Activated naive CD4-positive, alpha-beta T cell (primary cell): ENCODE data around the gene USP2.

Experiments used
- DNase-seq, 4 experiments: peaks; one replicate each; lab custom pipeline; 2025; lab: John Stamatoyannopoulos, UW

The USP2 gene, protein sequence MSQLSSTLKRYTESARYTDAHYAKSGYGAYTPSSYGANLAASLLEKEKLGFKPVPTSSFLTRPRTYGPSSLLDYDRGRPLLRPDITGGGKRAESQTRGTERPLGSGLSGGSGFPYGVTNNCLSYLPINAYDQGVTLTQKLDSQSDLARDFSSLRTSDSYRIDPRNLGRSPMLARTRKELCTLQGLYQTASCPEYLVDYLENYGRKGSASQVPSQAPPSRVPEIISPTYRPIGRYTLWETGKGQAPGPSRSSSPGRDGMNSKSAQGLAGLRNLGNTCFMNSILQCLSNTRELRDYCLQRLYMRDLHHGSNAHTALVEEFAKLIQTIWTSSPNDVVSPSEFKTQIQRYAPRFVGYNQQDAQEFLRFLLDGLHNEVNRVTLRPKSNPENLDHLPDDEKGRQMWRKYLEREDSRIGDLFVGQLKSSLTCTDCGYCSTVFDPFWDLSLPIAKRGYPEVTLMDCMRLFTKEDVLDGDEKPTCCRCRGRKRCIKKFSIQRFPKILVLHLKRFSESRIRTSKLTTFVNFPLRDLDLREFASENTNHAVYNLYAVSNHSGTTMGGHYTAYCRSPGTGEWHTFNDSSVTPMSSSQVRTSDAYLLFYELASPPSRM

GRCh38 chr11:119381181-119381988, at the start of gene USP2:
USP2 (minus strand) TSS chr11:119381690; CDS start chr11:119373480, 8,210 bp downstream.
- peak; percentile 90 to 95 (median 92) for DNase-seq

GRCh38 chr11:119427279-119427678, 45.8 kb upstream of the USP2 start:
- DNase-seq = no peak

GRCh38 chr11:119426142-119426541, 44.7 kb upstream of the USP2 start:
- no peak for DNase-seq

DNA sequence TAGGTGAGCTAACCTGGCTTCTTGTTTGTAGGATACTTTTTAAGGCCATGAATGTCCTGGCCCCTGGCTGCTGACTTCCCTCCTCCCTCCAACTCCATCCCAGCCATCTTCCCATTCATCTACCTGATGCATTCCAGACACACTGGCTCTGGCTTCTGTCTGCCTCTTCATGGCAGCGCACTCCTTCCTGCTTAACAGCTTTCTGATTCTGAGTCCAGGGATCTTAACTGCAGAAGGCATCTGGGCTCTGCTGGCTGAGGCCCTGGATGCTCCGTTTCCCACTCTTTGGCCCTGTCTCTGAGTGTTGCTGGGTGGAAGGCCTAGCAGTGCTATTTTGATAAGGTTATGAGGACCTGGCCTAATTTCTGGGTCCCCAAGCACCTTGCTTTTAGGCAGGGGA, 43.3 kb upstream of the USP2 start:
- DNase-seq = no peak

DNA sequence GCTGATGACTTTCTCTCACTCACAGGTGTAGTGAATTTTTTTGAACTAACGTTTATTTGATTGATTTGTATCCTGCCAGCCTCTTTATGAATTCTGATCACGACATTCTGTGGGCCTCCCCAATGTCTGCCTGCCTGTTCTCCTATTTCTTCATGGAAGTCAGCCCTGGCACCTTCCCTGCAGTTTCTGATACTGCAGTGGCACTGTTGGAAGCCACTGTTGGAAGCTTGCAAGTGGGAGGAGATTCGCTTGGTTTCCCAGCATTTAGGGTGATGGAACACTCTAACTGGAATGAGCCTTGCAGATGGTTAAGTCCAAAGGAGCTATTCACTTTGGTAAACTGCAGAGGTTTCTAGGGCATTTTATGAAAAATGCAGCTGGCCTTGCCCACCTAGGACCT, 42.8 kb upstream of the USP2 start:
- DNase-seq = no peak

GRCh38 chr11:119423509-119424254, 42.2 kb upstream of the USP2 start:
- DNase-seq = no peak

- no peak for DNase-seq
These were observed 41.5 kb upstream of the USP2 start, which contains the start of gene THY1 for GRCh38 chr11:119422809-119423508. THY1 (minus strand) TSS chr11:119423172; CDS start chr11:119420905, 2,267 bp downstream.

DNA sequence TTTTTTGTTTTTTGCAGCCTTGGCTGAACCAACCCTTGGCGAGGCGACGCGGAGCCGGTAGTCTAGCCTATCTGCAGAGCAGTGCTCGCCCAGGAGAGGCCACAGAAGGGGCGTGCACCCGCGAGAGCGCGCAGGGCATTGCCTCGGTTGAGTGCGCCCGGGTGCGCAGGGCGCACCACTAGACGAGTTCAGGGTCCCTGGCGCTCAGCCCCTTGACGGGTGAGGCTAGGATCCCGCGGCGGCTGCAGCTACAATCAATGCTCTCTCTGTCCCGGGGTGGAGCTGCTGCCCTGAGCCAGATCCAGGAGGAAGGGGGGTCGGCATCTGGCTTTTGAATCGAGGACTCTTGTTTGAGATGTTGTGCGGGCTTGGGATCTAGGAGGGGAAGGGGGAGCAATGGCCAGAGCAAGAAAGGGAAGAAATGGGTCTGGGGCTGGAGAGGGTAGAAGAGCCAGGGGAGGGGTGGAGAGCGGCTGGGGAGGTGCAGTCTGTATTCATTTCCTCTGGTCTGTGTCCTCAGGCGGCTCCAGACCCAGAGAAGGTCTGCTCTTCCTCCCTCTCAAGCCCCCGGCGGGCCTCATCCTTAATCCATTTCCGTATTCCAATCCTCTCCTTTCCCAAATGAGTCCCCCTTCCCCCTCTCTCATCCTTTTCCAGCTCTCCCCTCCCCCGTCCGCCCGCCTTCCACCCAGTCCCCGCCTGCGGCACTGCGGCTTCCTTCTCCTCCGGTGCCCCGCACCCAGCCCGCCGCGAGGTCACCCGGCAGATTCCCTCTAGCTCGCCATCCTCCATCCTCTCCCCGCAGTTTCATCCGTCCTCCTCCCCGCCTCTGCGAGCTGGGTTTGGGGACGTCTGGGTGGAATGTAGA, 40.7 kb upstream of the USP2 start:
- DNase-seq = no peak

DNA sequence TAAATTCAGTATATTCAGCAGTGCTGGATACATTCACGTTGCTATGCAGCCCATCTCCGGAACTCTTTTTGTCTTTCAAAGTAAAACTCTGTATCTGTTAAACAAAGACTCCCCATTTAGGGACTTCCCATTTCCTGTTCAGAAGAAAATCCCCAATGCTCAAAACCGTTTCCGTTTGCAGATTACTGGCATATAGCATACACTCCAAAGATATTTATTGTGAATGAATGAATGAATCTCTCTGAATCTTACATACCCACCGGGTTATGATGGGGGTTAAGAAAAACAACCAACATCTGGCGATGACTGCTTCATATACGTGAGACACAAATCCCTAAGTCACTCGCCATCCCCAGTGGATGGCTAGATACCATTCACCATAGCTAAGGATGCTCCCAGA, 39.9 kb upstream of the USP2 start:
- DNase-seq = no peak

- no peak for DNase-seq
These were observed 39.1 kb upstream of the USP2 start for GRCh38 chr11:119420631-119421030.

DNA sequence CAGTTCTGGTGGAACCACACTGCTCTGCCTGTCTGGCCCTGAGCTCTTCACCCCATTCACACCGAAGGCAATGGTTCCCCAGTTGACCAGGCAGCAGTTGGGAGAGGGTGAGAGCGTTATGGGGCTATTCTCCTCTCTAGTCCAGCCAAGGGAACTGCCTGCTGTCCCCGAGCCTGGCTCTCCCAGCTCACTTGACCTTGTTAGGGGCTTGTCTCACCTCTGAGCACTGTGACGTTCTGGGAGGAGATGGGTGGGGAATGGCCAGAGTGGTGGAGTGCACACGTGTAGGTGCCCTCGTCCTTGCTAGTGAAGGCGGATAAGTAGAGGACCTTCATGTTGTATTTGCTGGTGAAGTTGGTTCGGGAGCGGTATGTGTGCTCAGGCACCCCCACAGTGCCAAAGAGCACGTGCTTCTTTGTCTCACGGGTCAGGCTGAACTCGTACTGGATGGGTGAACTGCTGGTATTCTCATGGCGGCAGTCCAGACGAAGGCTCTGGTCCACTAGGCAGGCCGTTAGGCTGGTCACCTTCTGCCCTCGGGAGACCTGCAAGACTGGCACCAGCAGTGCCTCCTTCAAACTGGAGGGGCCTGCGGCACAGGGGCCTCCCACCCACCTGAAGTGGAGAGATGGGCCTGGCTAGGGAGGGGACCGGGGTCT, 38.5 kb upstream of the USP2 start:
- no peak for DNase-seq

DNA sequence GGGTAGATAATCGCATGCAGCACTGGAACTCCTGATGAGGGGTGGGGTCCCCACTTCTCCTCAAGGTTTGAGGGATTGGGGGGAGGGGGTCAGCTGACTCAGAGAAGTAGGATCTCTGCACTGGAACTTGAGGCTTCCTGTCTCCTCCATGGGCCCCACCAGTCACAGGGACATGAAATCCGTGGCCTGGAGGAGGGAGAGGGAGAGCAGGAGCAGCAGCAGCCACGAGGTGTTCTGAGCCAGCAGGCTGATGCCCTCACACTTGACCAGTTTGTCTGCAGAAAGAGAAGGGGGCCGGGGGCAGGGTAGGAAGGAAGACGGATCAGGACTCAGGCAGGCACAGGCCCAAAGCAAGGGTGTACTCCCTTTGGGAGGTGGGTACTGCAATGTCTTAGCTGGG, 37.8 kb upstream of the USP2 start:
- DNase-seq = no peak

DNA sequence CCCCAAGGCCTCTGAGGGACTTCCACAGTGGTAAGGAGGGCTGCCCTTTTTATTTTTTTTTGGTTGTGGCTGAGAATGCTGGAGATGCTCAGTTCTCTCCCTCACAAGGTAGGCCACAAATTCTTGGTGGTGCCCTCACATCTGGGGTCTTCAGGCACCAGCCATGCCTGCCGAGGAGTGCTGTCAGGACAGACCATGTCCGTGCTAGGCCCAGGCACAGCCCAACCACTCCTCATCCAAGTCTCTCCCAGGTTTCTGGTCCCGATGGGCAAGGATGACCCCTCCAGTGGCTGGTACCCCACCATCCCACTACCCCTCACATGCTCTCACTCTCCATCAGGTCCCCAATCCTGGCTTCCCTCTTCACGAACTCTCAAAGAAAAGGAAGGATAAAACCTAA, 37.3 kb upstream of the USP2 start:
- no peak for DNase-seq

GRCh38 chr11:119417726-119418540, 36.4 kb upstream of the USP2 start:
- no peak for DNase-seq

DNA sequence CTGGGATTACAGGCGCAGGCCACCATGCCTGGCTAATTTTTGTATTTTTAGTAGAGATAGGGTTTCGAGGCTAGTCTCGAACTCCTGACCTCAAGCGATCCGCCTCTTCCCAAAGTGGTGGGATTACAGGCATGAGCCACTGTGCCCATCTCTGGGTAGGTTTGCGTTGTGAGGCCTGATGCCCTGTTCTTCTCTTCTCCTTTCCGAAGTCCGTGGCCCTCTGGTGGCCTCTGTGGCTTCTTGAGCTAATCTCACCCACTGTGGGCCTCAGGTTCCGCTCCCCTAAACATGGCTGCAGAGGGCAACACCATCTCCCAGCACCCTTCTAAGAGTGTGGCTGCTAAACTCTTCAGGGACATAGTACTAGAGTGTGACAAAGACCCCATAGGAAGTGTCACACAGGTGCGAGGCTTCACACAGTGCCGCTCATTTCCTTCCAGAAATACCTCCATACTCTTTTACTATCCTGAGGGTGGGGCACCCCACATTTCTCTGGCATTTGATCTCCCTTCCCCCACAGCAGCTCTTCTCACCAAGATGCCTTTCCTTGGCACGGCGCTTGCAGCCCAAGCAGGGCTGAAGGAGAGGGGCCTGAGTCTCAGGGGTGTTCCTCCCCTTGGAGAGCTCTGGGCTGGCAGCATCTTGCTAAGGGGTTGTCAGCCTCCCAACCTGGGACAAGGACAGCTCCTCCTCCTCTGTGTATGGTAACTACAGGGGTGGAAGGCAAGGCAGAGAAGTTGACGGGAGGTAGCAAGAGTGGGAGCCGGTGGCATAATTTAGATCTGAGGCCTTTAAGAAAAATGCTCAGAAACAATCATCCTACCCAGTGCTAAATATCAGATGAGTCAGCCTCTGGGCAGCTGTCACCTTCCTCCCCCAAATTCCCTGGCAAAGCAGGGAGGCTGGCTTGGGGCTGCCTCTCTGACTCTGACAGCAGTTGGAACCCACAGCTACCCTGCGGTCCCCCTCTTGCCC, 35.4 kb upstream of the USP2 start:
- DNase-seq = no peak

GRCh38 chr11:119415966-119416365, 34.5 kb upstream of the USP2 start:
- no peak for DNase-seq

GRCh38 chr11:119415517-119415916, 34.0 kb upstream of the USP2 start:
- DNase-seq = no peak

- no peak for DNase-seq
These were observed 33.2 kb upstream of the USP2 start for GRCh38 chr11:119414734-119415133.
